ENCODE data around the gene NPR2.

GRCh38 chr9:35831040-35831439, 39.6 kb downstream of the NPR2 start:
- no peak for TF ChIP-seq CTCF (IDR thresholded peaks at IDR 0.05)
- no peak for TF ChIP-seq FOXM1 (IDR thresholded peaks at IDR 0.05; ENCODE audit: low read depth)
- TF ChIP-seq SIN3A (IDR thresholded peaks at IDR 0.05; ENCODE audit: borderline replicate concordance, low read depth, low read length), result no peak
- TF ChIP-seq JUND (IDR thresholded peaks at IDR 0.05), result no peak
- TF ChIP-seq ZBTB33 (IDR thresholded peaks at IDR 0.05; ENCODE audit: borderline replicate concordance, low read depth), result no peak
- no peak for TF ChIP-seq PBX3 (IDR thresholded peaks at IDR 0.05)
- no peak for TF ChIP-seq GATA2 (CRISPR knock-in tag; IDR thresholded peaks at IDR 0.05)

Measured in SK-N-SH (cell line).